Measurements from ENCODE around the gene USP47. TPM values are rescaled to one million over a fixed set of nuclear protein-coding genes. Genes with fewer than 3 reads are reported as not detected.

USP47 gene
- polyA plus RNA-seq, 1 donor from 2014 or later, result 92.6 TPM

DNA sequence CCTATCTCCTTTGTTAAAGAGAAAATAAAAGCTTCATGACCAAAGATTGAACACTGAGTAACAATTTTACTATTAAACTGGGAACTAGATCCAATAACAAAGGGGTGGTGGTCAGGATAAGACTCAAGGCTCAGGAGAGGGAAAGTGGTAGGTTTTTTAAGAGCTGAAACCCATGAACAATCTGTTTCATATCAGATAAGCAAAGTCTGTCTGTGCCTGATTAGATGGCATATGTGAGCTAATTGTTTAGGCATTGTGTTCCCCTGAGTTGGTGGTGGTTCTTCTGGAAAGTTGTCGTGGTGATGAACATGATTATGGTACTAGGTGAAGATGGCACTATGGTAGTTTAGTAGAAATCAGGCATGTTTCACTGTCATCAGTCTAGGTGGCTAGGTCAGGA lies 24.4 kb downstream of the USP47 start:
- Histone ChIP-seq H3K27me3 (ENCODE audit: insufficient read depth, low read depth, low read length) (no peaks in the 10 kb centered on the region), H3K79me2 (replicated peaks; ENCODE audit: insufficient read depth, low read length) (peaks cover 88% of the 10 kb centered on the region), H2AFZ (ENCODE audit: low read depth, low read length) (no peak overlapping the region), H4K20me1 (ENCODE audit: insufficient read depth) (no peaks in the 10 kb centered on the region), H3K36me3 (ENCODE audit: insufficient read depth, low read length) (no peaks in the 10 kb centered on the region), H3K9me3 (ENCODE audit: low read length) (no peaks in the 10 kb centered on the region), H3K27ac (ENCODE audit: low read length) (no peak overlapping the region), H3K9me2 (ENCODE audit: insufficient read depth, low read length) (no peaks in the 10 kb centered on the region), H3F3A (ENCODE audit: insufficient read depth, low read length, poor library complexity, severe bottlenecking) (no peaks in the 10 kb centered on the region), H3K4me3 (ENCODE audit: low read length) (no peak overlapping the region), H3K4me2 (ENCODE audit: low read length) (no peak overlapping the region), H3K9ac (ENCODE audit: low read length) (no peak overlapping the region)
- TF ChIP-seq EZH2 (IDR thresholded peaks at IDR 0.05; ENCODE audit: borderline replicate concordance, insufficient read depth, low read length, poor library complexity, severe bottlenecking), result no peak
- TF ChIP-seq MXI1 (conservative IDR thresholded peaks at IDR 0.05; ENCODE audit: poor library complexity, severe bottlenecking), result no peak
- no peak for TF ChIP-seq REST (IDR thresholded peaks at IDR 0.05; ENCODE audit: borderline replicate concordance)
- TF ChIP-seq SMC3 (conservative IDR thresholded peaks at IDR 0.05; ENCODE audit: poor library complexity), result no peak
- no peak for TF ChIP-seq EP300 (conservative IDR thresholded peaks at IDR 0.05; ENCODE audit: poor library complexity, severe bottlenecking)
- no peak for TF ChIP-seq RAD21 (conservative IDR thresholded peaks at IDR 0.05)
- TF ChIP-seq TAF1 (IDR thresholded peaks at IDR 0.05; ENCODE audit: low read depth), result no peak
- TF ChIP-seq, protein P1, sequence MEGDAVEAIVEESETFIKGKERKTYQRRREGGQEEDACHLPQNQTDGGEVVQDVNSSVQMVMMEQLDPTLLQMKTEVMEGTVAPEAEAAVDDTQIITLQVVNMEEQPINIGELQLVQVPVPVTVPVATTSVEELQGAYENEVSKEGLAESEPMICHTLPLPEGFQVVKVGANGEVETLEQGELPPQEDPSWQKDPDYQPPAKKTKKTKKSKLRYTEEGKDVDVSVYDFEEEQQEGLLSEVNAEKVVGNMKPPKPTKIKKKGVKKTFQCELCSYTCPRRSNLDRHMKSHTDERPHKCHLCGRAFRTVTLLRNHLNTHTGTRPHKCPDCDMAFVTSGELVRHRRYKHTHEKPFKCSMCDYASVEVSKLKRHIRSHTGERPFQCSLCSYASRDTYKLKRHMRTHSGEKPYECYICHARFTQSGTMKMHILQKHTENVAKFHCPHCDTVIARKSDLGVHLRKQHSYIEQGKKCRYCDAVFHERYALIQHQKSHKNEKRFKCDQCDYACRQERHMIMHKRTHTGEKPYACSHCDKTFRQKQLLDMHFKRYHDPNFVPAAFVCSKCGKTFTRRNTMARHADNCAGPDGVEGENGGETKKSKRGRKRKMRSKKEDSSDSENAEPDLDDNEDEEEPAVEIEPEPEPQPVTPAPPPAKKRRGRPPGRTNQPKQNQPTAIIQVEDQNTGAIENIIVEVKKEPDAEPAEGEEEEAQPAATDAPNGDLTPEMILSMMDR (IDR thresholded peaks at IDR 0.05; ENCODE audit: poor library complexity, severe bottlenecking), result no peak
- TF ChIP-seq POLR2AphosphoS5 (IDR thresholded peaks at IDR 0.05), result no peak

GRCh38 chr11:11867720-11868119 lies 25.9 kb downstream of the USP47 start:
- no peak overlapping the region for H3K27ac ChIP-seq (ENCODE audit: low read length)
- no peaks in the 10 kb centered on the region for H3K9me2 ChIP-seq (ENCODE audit: insufficient read depth, low read length)
- no peak overlapping the region for H3K9ac ChIP-seq (ENCODE audit: low read length)
- H2AFZ ChIP-seq (ENCODE audit: low read depth, low read length), result no peak overlapping the region
- peaks cover 87% of the 10 kb centered on the region for H3K79me2 ChIP-seq (replicated peaks; ENCODE audit: insufficient read depth, low read length)
- H3K27me3 ChIP-seq (ENCODE audit: insufficient read depth, low read depth, low read length), result no peaks in the 10 kb centered on the region
- H3F3A ChIP-seq (ENCODE audit: insufficient read depth, low read length, poor library complexity, severe bottlenecking), result no peaks in the 10 kb centered on the region
- no peaks in the 10 kb centered on the region for H3K36me3 ChIP-seq (ENCODE audit: insufficient read depth, low read length)
- no peak overlapping the region for H3K4me2 ChIP-seq (ENCODE audit: low read length)
- H3K9me3 ChIP-seq (ENCODE audit: low read length), result no peaks in the 10 kb centered on the region
- no peaks in the 10 kb centered on the region for H4K20me1 ChIP-seq (ENCODE audit: insufficient read depth)
- no peak overlapping the region for H3K4me3 ChIP-seq (ENCODE audit: low read length)
- no peak for TF ChIP-seq EZH2 (IDR thresholded peaks at IDR 0.05; ENCODE audit: borderline replicate concordance, insufficient read depth, low read length, poor library complexity, severe bottlenecking)
- no peak for TF ChIP-seq EP300 (conservative IDR thresholded peaks at IDR 0.05; ENCODE audit: poor library complexity, severe bottlenecking)
- no peak for TF ChIP-seq MXI1 (conservative IDR thresholded peaks at IDR 0.05; ENCODE audit: poor library complexity, severe bottlenecking)
- no peak for TF ChIP-seq SMC3 (conservative IDR thresholded peaks at IDR 0.05; ENCODE audit: poor library complexity)
- TF ChIP-seq REST (IDR thresholded peaks at IDR 0.05; ENCODE audit: borderline replicate concordance), result no peak
- TF ChIP-seq RAD21 (conservative IDR thresholded peaks at IDR 0.05), result no peak
